HCT116 (cell line): Measurements from ENCODE around the gene LSM6. TPM values are rescaled to one million over a fixed set of nuclear protein-coding genes. Genes with fewer than 3 reads are reported as not detected.
A peak's percentile ranks its signal among the peaks of the same experiment; 100 is the strongest.

Source experiments
- ATAC-seq: fragments of 200-7000 bp; cut with Tn5 transposase; 2 replicates; pipeline ENCODE4 v1.9.1; 2020; ENCODE audit warnings: mild to moderate bottlenecking, moderate library complexity
- BruUV-seq: library from RNA; stranded (reverse); fragments of 400-500 nt; replicated peaks from 2 replicates; lab custom pipeline; 2021; lab: Mats Ljungman, UMichigan
- CTCF ChIA-PET: fragments of 300-600 bp; sonication (Branson Sonifier 250); formaldehyde crosslinking; loops from one replicate; lab custom pipeline; 2021; ENCODE audit warnings: antibody characterized with exemption; lab: Charles Lee
- POLR2A ChIA-PET: fragments of 300-600, 350-600 bp; sonication (Branson Sonifier 250); formaldehyde crosslinking; loops from one replicate; lab custom pipeline; 2021; ENCODE audit warnings: antibody characterized with exemption; lab: Charles Lee
- RAD21 ChIA-PET, 2 experiments: fragments of 300-600 bp; sonication (Branson Sonifier 250); formaldehyde crosslinking; loops; one replicate each; lab custom pipeline; 2023; ENCODE audit warnings: low total read pairs in 2 of 2; ENCODE audit not compliant: uncharacterized antibody in 2 of 2, unreplicated experiment in 2 of 2, low non-redundant PET in 1 of 2; lab: Charles Lee
- DNase-seq: peaks from one replicate; pipeline ENCODE4 v3.0.0-alpha.2; 2010; ENCODE audit warnings: low read depth, low spot score
- H2AFZ ChIP-seq: fragments of 200-600 bp; shearing (Covaris generic), sonication (generic); 2 replicates; pipeline ENCODE4 v1.6.1; 2017; ENCODE audit warnings: low read depth, mixed run types, mixed read lengths, antibody characterized with exemption, low read length; ENCODE audit not compliant: poor library complexity, severe bottlenecking
- H3K27ac ChIP-seq: 2 replicates; pipeline ENCODE4 v1.5.1; 2012; ENCODE audit warnings: low read depth, low read length
- H3K27me3 ChIP-seq: fragments of 200-600 bp; sonication (generic); 2 replicates; pipeline ENCODE4 v1.6.1; 2016; ENCODE audit warnings: mixed run types, low read length, mixed read lengths; ENCODE audit not compliant: insufficient read depth
- H3K36me3 ChIP-seq, 2 experiments: fragments of 200-500 bp in 1 of 2; fragments of 200-600 bp in 1 of 2; sonication (Bioruptor generic) in 1 of 2; sonication (generic) in 1 of 2; 2 replicates each; pipeline versions ENCODE4 v1.5.1 to v1.6.1; 2014 to 2016; ENCODE audit warnings: low read length in 2 of 2, inconsistent platforms in 1 of 2, mixed read lengths in 1 of 2, mixed run types in 1 of 2; ENCODE audit not compliant: insufficient read depth in 2 of 2, control insufficient read depth in 1 of 2
- H3K4me1 ChIP-seq, 2 experiments: fragments of 200-600 bp in 1 of 2; sonication (generic) in 1 of 2; 2 replicates each; pipeline versions ENCODE4 v1.5.1 to v1.6.1; 2012 to 2017; ENCODE audit warnings: low read length in 2 of 2, inconsistent platforms in 1 of 2, mild to moderate bottlenecking in 1 of 2, mixed read lengths in 1 of 2, mixed run types in 1 of 2, moderate library complexity in 1 of 2; ENCODE audit not compliant: insufficient read depth in 2 of 2, control insufficient read depth in 1 of 2
- H3K4me2 ChIP-seq: fragments of 200-600 bp; sonication (generic); 2 replicates; pipeline ENCODE4 v1.6.1; 2017; ENCODE audit warnings: mixed run types, low read length, mixed read lengths
- H3K4me3 ChIP-seq, 2 experiments: fragments of 200-600 bp in 1 of 2; sonication (generic) in 1 of 2; replicated peaks in 1 of 2; 2 replicates each; pipeline ENCODE4 v1.5.1; 2011 to 2016; ENCODE audit warnings: low read length in 2 of 2, control low read depth in 1 of 2, low read depth in 1 of 2, mild to moderate bottlenecking in 1 of 2, mixed read lengths in 1 of 2, mixed run types in 1 of 2
- H3K79me2 ChIP-seq: fragments of 200-600 bp; sonication (generic); 2 replicates; pipeline ENCODE4 v1.6.1; 2017; ENCODE audit warnings: mild to moderate bottlenecking, mixed run types, low read length, moderate library complexity, mixed read lengths; ENCODE audit not compliant: insufficient read depth
- H3K9ac ChIP-seq: fragments of 200-600 bp; sonication (generic); 2 replicates; pipeline ENCODE4 v1.6.1; 2016; ENCODE audit warnings: low read length, mixed read lengths
- H3K9me2 ChIP-seq: fragments of 200-600 bp; sonication (generic), shearing (Covaris generic); 2 replicates; pipeline ENCODE4 v1.6.1; 2017; ENCODE audit warnings: mixed run types, mild to moderate bottlenecking, moderate library complexity; ENCODE audit not compliant: insufficient read depth
- H3K9me3 ChIP-seq, 2 experiments: fragments of 200-500 bp in 1 of 2; fragments of 200-600 bp in 1 of 2; sonication (Bioruptor generic) in 1 of 2; sonication (generic) in 1 of 2; 2 replicates each; pipeline ENCODE4 v1.6.1; 2014 to 2017; ENCODE audit warnings: low read length in 2 of 2, mixed read lengths in 2 of 2, inconsistent platforms in 1 of 2, low read depth in 1 of 2, mild to moderate bottlenecking in 1 of 2, mixed run types in 1 of 2, moderate library complexity in 1 of 2; ENCODE audit not compliant: control insufficient read depth in 1 of 2, insufficient read depth in 1 of 2
- H4K20me1 ChIP-seq: fragments of 200-600 bp; sonication (generic), shearing (Covaris generic); 2 replicates; pipeline ENCODE4 v1.6.1; 2017; ENCODE audit warnings: mixed run types, mild to moderate bottlenecking, moderate library complexity; ENCODE audit not compliant: insufficient read depth
- CEBPB ChIP-seq: IDR thresholded peaks from 2 replicates; pipeline ENCODE4 v1.6.1; 2012; ENCODE audit warnings: low read depth
- EZH2 ChIP-seq: fragments of 200-600 bp; sonication (generic); IDR thresholded peaks from 2 replicates; pipeline ENCODE4 v1.6.1; 2017; ENCODE audit warnings: antibody characterized with exemption, mixed run types
- EZH2phosphoT487 ChIP-seq: fragments of 200-600 bp; IDR thresholded peaks from 2 replicates; pipeline ENCODE4 v1.6.1; 2018; ENCODE audit warnings: antibody characterized with exemption, borderline replicate concordance
- POLR2AphosphoS5 ChIP-seq: IDR thresholded peaks from 2 replicates; pipeline ENCODE4 v1.6.1; 2011; ENCODE audit warnings: mild to moderate bottlenecking, low read depth, low read length, moderate library complexity
- SIN3A ChIP-seq: IDR thresholded peaks from 2 replicates; pipeline ENCODE4 v1.6.1; 2012; ENCODE audit warnings: low read depth
- SP1 ChIP-seq: IDR thresholded peaks from 2 replicates; pipeline ENCODE4 v1.6.1; 2012; ENCODE audit warnings: low read depth
- SRF ChIP-seq: IDR thresholded peaks from 2 replicates; pipeline ENCODE4 v1.6.1; 2012; ENCODE audit warnings: low read depth
- TCF7L2 ChIP-seq: IDR thresholded peaks from 2 replicates; pipeline ENCODE4 v1.7.0; 2011; ENCODE audit warnings: borderline replicate concordance, inconsistent platforms; ENCODE audit not compliant: insufficient read depth, insufficient read length; ENCODE audit errors: extremely low read depth
- YY1 ChIP-seq: IDR thresholded peaks from 2 replicates; pipeline ENCODE4 v1.6.1; 2011; ENCODE audit warnings: low read length, low read depth, moderate library complexity, mild to moderate bottlenecking; ENCODE audit not compliant: insufficient replicate concordance; ENCODE audit errors: extremely low read depth
- ZFX ChIP-seq: fragments of 450-650 bp; IDR thresholded peaks from 2 replicates; pipeline ENCODE4 v1.6.1; 2017
- intact Hi-C: fragments of 100-400 bp; cut with micrococcal nuclease; formaldehyde crosslinking; loops from 2 replicates; pipeline ENCODE4 v1.10.0; 2022
- total RNA-seq: library from RNA; stranded (reverse); gene quantifications from one replicate; pipeline ENCODE4 v1.2.1, GENCODE V29; 2021; ENCODE audit not compliant: unreplicated experiment
- TF ChIP-seq, protein P1 (sequence below): IDR thresholded peaks from 2 replicates; pipeline ENCODE4 v1.6.1; 2012
- TF ChIP-seq, protein P2 (sequence below), 3 experiments: fragments of 200-600 bp in 1 of 3; sonication (generic) in 1 of 3; IDR thresholded peaks in 2 of 3; conservative IDR thresholded peaks in 1 of 3; 2 replicates each; pipeline ENCODE4 v1.5.1; 2012 to 2017; ENCODE audit warnings: low read depth in 2 of 3, low read length in 2 of 3, antibody characterized with exemption in 1 of 3, borderline replicate concordance in 1 of 3, control low read depth in 1 of 3, mild to moderate bottlenecking in 1 of 3, mixed read lengths in 1 of 3, mixed run types in 1 of 3, moderate library complexity in 1 of 3; ENCODE audit not compliant: insufficient read depth in 1 of 3
- TF ChIP-seq, protein P3 (sequence below): IDR thresholded peaks from 2 replicates; pipeline ENCODE4 v1.6.1; 2012

LSM6 gene
- total RNA-seq, 1 experiment from 2014 or later: 57.4 TPM

DNA sequence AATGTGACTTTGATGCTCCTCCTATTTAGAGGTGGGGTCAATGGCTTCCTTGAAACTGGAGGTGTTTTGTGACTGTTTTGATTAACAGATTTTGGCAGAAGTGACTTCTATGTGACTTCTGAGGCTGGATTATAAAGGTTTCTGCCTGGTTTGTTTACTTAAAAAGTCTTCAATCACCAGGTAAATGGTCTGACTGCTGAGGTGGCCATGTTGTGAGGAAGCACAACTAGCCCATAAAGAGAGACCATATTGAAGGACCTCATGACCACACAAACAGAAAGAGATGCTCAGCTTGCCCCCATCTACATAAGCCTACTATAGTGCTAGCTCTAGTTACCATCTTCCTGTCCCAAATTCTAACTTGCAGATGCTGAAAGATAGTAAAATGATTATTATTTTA, 14.3 kb upstream of the LSM6 start:
- CTCF ChIA-PET: no interaction called here
- no TSS peak for BruUV-seq
- no peak overlapping the region for H3K27ac ChIP-seq
- POLR2A ChIA-PET: no interaction called here
- H4K20me1 ChIP-seq: no peaks in the 10 kb centered on the region
- no peak overlapping the region for H3K4me2 ChIP-seq
- intact Hi-C loops: no loop called here
- no peaks in the 10 kb centered on the region for H3K9me3 ChIP-seq
- H2AFZ ChIP-seq: no peak overlapping the region
- no peaks in the 10 kb centered on the region for H3K36me3 ChIP-seq
- ATAC-seq: no peak
- TF ChIP-seq EZH2phosphoT487: no peak
- TF ChIP-seq YY1: peak; percentile 23
- no peak for TF ChIP-seq SP1
- H3K4me1 ChIP-seq: no peaks in the 10 kb centered on the region
- no peak overlapping the region for H3K4me3 ChIP-seq
- H3K9me2 ChIP-seq: no peaks in the 10 kb centered on the region
- RAD21 ChIA-PET: no interaction called here
- H3K9ac ChIP-seq: no peak overlapping the region
- H3K27me3 ChIP-seq: no peaks in the 10 kb centered on the region
- DNase-seq: no peak
- H3K79me2 ChIP-seq: no peaks in the 10 kb centered on the region

DNA sequence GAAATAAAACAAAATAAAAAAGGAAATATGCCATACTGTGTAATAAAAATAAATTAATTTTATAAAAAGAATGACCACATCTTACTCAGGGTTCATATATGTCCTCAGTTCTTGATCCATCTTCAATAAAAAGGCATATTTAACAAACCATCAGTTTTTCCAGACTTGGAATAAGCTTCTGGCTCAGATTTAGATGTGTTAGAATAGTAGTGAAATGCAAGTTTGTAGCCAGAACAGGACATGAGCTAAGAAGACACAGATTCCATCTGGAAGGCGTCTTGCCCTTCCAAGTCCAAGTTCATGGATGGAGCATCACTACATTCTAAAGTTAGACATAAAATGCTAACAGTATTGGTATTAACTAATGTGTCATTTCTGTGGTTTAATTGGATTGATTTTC, 10.3 kb upstream of the LSM6 start:
- H3K27me3 ChIP-seq: no peaks in the 10 kb centered on the region
- ChIA-PET POLR2A (no interaction called here), CTCF (no interaction called here), RAD21 (no interaction called here)
- ATAC-seq (no peak), DNase-seq (no peak)
- no peaks in the 10 kb centered on the region for H4K20me1 ChIP-seq
- H3K79me2 ChIP-seq: no peaks in the 10 kb centered on the region
- H3K36me3 ChIP-seq: no peaks in the 10 kb centered on the region
- H3K9me3 ChIP-seq: no peaks in the 10 kb centered on the region
- H3K9ac ChIP-seq: no peak overlapping the region
- H3K27ac ChIP-seq: no peak overlapping the region
- H3K4me1 ChIP-seq: no peaks in the 10 kb centered on the region
- H3K4me3 ChIP-seq: no peak overlapping the region
- no peak overlapping the region for H2AFZ ChIP-seq
- no TSS peak for BruUV-seq
- TF ChIP-seq SIN3A: no peak
- no peak for TF ChIP-seq SRF
- TF ChIP-seq POLR2AphosphoS5: no peak
- TF ChIP-seq CEBPB: no peak
- no peak for TF ChIP-seq ZFX
- no peak for TF ChIP-seq YY1
- TF ChIP-seq, protein P1, sequence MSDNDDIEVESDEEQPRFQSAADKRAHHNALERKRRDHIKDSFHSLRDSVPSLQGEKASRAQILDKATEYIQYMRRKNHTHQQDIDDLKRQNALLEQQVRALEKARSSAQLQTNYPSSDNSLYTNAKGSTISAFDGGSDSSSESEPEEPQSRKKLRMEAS: no peak
- TF ChIP-seq, protein P2, sequence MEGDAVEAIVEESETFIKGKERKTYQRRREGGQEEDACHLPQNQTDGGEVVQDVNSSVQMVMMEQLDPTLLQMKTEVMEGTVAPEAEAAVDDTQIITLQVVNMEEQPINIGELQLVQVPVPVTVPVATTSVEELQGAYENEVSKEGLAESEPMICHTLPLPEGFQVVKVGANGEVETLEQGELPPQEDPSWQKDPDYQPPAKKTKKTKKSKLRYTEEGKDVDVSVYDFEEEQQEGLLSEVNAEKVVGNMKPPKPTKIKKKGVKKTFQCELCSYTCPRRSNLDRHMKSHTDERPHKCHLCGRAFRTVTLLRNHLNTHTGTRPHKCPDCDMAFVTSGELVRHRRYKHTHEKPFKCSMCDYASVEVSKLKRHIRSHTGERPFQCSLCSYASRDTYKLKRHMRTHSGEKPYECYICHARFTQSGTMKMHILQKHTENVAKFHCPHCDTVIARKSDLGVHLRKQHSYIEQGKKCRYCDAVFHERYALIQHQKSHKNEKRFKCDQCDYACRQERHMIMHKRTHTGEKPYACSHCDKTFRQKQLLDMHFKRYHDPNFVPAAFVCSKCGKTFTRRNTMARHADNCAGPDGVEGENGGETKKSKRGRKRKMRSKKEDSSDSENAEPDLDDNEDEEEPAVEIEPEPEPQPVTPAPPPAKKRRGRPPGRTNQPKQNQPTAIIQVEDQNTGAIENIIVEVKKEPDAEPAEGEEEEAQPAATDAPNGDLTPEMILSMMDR (IDR thresholded peaks at IDR 0.05 in 2 of 3, conservative IDR thresholded peaks at IDR 0.05 in 1 of 3; ENCODE audit: borderline replicate concordance in 1 of 3, insufficient read depth in 1 of 3, low read depth in 2 of 3, low read length in 2 of 3): no peak
- TF ChIP-seq EZH2: no peak
- TF ChIP-seq, protein P3, sequence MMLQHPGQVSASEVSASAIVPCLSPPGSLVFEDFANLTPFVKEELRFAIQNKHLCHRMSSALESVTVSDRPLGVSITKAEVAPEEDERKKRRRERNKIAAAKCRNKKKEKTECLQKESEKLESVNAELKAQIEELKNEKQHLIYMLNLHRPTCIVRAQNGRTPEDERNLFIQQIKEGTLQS: no peak
- TF ChIP-seq TCF7L2: no peak
- no peaks in the 10 kb centered on the region for H3K9me2 ChIP-seq
- intact Hi-C loops: no loop called here
- no peak overlapping the region for H3K4me2 ChIP-seq
